PFSK-1 (cell line): ENCODE measurements around the gene FARS2.

Source experiments
- FOXP2 ChIP-seq: optimal IDR thresholded peaks from 2 replicates; pipeline ENCODE3; 2011; ENCODE audit warnings: borderline replicate concordance, control low read depth, inconsistent platforms; ENCODE audit not compliant: insufficient read depth; ENCODE audit errors: extremely low read length, extremely low read depth
- POLR2AphosphoS5 ChIP-seq: IDR thresholded peaks from 2 replicates; pipeline ENCODE4 v1.6.1; 2012; ENCODE audit warnings: low read depth, mild to moderate bottlenecking, control low read depth, low read length, moderate library complexity
- SIN3A ChIP-seq: IDR thresholded peaks from 2 replicates; pipeline ENCODE4 v1.6.1; 2012; ENCODE audit warnings: mild to moderate bottlenecking, low read length, moderate library complexity, borderline replicate concordance; ENCODE audit not compliant: insufficient read depth
- TAF1 ChIP-seq: IDR thresholded peaks from 2 replicates; pipeline ENCODE4 v1.6.1; 2012; ENCODE audit warnings: low read length, control low read depth, borderline replicate concordance; ENCODE audit not compliant: insufficient read depth
- TF ChIP-seq, protein P1 (sequence below), 2 experiments: IDR thresholded peaks; 2 replicates each; pipeline versions ENCODE4 v1.6.1 to v1.8.0; 2011 to 2012; ENCODE audit warnings: low read depth in 2 of 2, low read length in 2 of 2, control low read depth in 1 of 2, inconsistent platforms in 1 of 2, mild to moderate bottlenecking in 1 of 2, moderate library complexity in 1 of 2; ENCODE audit not compliant: insufficient read depth in 1 of 2

Gene FARS2

GRCh38 chr6:5507131-5507681 lies 245.9 kb downstream of the FARS2 start:
- TF ChIP-seq SIN3A, result no peak

GRCh38 chr6:5509106-5509505 lies 247.8 kb downstream of the FARS2 start:
- TF ChIP-seq, protein P1, sequence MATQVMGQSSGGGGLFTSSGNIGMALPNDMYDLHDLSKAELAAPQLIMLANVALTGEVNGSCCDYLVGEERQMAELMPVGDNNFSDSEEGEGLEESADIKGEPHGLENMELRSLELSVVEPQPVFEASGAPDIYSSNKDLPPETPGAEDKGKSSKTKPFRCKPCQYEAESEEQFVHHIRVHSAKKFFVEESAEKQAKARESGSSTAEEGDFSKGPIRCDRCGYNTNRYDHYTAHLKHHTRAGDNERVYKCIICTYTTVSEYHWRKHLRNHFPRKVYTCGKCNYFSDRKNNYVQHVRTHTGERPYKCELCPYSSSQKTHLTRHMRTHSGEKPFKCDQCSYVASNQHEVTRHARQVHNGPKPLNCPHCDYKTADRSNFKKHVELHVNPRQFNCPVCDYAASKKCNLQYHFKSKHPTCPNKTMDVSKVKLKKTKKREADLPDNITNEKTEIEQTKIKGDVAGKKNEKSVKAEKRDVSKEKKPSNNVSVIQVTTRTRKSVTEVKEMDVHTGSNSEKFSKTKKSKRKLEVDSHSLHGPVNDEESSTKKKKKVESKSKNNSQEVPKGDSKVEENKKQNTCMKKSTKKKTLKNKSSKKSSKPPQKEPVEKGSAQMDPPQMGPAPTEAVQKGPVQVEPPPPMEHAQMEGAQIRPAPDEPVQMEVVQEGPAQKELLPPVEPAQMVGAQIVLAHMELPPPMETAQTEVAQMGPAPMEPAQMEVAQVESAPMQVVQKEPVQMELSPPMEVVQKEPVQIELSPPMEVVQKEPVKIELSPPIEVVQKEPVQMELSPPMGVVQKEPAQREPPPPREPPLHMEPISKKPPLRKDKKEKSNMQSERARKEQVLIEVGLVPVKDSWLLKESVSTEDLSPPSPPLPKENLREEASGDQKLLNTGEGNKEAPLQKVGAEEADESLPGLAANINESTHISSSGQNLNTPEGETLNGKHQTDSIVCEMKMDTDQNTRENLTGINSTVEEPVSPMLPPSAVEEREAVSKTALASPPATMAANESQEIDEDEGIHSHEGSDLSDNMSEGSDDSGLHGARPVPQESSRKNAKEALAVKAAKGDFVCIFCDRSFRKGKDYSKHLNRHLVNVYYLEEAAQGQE (IDR thresholded peaks at IDR 0.05; ENCODE audit: insufficient read depth in 1 of 2, low read depth in 2 of 2, low read length in 2 of 2), result no peak
- TF ChIP-seq FOXP2, result no peak
- no peak for TF ChIP-seq POLR2AphosphoS5
- no peak for TF ChIP-seq TAF1
- TF ChIP-seq SIN3A, result no peak

- TF ChIP-seq TAF1 (no peak), SIN3A (no peak), FOXP2 (no peak), POLR2AphosphoS5 (no peak)
- TF ChIP-seq, protein P1 (IDR thresholded peaks at IDR 0.05; ENCODE audit: insufficient read depth in 1 of 2, low read depth in 2 of 2, low read length in 2 of 2), result no peak
Observed at GRCh38 chr6:5510331-5511133, 249.2 kb downstream of the FARS2 start.

DNA sequence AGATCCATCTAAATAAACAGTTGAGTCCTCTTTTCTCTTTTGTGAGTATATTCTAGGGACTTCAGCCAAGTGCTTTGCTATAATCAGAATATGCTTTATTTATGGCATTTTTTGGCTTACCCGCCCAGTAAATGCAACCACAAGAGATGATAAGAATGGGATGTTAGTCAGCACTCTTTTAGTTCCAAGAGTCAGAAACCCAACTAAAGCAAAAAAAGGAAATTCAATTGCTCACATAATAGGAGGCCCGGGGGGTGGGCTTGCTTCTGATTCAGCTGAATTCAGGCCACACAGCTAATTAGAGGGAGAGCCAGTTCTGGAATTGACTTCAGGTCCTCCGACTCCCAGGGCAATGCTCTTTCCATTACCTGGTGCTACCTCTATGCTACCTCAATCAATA lies 250.6 kb downstream of the FARS2 start:
- TF ChIP-seq POLR2AphosphoS5, result no peak
- TF ChIP-seq TAF1, result no peak
- no peak for TF ChIP-seq SIN3A
- TF ChIP-seq, protein P1 (IDR thresholded peaks at IDR 0.05; ENCODE audit: insufficient read depth in 1 of 2, low read depth in 2 of 2, low read length in 2 of 2), result no peak
- no peak for TF ChIP-seq FOXP2

DNA sequence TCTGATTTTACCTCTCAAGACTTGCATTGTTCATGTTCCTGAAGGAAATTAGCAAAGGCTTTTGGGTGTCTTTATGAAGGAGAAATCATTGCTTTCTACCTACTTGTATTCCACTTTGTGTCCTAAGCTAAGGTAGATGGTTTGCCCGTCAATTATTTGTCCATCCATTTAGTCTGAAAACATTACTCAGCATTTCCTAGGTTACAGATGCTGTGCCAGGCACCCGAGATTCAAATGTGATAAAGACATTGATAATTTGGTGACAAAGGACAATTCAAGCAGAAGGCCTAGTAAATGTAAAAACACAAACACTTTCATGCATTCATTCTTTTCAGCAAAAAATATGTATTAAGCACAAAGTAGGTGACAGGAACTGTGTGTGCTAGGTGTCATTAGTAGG lies 251.1 kb downstream of the FARS2 start:
- TF ChIP-seq, protein P1 (IDR thresholded peaks at IDR 0.05; ENCODE audit: insufficient read depth in 1 of 2, low read depth in 2 of 2, low read length in 2 of 2), result no peak
- TF ChIP-seq SIN3A (no peak), TAF1 (no peak), FOXP2 (no peak), POLR2AphosphoS5 (no peak)
